Liver (tissue), 3 donors: ENCODE data around the gene PGS1.

ENCODE experiments used
- EGR1 ChIP-seq, 2 donors: IDR thresholded peaks; 2 replicates each; pipeline ENCODE4 v1.6.1; 2016 to 2018; ENCODE audit warnings: antibody characterized with exemption in 2 of 2, low read depth in 2 of 2
- SP1 ChIP-seq: IDR thresholded peaks from 2 replicates; pipeline ENCODE4 v1.6.1; 2018; ENCODE audit warnings: antibody characterized with exemption, mild to moderate bottlenecking
- TF ChIP-seq, protein P1 (sequence below): fragments of 150-350 bp; IDR thresholded peaks from 2 replicates; pipeline ENCODE4 v1.5.1; 2017; ENCODE audit warnings: improper control_type of control experiment, low read depth, low read length; ENCODE audit not compliant: missing input control
- TF ChIP-seq, protein P2 (sequence below): IDR thresholded peaks from 2 replicates; pipeline ENCODE4 v1.6.1; 2016; ENCODE audit warnings: antibody characterized with exemption, mild to moderate bottlenecking
- donor health status: healthy.
- donor health status: healthy.

DNA sequence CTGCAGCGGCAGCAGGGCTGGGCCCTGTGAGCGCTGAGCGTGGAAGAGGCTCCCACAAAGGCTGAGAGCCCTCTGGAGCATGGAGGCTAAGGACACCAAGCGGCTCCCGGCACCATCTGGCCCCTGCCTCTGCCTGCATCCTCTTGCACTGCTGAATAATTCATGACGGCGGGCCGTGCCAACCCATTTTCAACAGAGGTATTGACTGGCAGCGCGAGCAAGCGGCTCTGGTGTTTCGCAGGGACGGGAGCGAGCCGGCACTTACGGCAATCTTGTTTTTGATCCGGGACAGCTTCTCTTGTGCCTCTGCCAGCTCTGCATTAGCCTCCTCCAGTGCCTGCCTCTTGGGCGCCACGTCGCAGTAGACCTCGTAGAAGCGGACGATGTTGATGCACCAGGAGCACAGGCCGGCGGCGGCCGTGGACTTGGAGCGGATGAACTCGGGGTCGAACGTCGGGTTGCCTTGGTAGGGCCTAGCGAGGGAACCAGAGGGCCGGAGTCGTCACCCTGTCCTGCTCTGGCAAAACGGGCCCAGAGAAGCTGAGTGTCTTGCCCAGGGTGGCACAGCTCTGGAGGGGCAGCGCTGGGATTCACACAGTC, 80.4 kb downstream of the PGS1 start:
- TF ChIP-seq, protein P1, sequence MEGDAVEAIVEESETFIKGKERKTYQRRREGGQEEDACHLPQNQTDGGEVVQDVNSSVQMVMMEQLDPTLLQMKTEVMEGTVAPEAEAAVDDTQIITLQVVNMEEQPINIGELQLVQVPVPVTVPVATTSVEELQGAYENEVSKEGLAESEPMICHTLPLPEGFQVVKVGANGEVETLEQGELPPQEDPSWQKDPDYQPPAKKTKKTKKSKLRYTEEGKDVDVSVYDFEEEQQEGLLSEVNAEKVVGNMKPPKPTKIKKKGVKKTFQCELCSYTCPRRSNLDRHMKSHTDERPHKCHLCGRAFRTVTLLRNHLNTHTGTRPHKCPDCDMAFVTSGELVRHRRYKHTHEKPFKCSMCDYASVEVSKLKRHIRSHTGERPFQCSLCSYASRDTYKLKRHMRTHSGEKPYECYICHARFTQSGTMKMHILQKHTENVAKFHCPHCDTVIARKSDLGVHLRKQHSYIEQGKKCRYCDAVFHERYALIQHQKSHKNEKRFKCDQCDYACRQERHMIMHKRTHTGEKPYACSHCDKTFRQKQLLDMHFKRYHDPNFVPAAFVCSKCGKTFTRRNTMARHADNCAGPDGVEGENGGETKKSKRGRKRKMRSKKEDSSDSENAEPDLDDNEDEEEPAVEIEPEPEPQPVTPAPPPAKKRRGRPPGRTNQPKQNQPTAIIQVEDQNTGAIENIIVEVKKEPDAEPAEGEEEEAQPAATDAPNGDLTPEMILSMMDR = no peak
- TF ChIP-seq EGR1 (IDR thresholded peaks at IDR 0.05; ENCODE audit: low read depth in 2 of 2) (no peak), SP1 (no peak)
- TF ChIP-seq, protein P2, sequence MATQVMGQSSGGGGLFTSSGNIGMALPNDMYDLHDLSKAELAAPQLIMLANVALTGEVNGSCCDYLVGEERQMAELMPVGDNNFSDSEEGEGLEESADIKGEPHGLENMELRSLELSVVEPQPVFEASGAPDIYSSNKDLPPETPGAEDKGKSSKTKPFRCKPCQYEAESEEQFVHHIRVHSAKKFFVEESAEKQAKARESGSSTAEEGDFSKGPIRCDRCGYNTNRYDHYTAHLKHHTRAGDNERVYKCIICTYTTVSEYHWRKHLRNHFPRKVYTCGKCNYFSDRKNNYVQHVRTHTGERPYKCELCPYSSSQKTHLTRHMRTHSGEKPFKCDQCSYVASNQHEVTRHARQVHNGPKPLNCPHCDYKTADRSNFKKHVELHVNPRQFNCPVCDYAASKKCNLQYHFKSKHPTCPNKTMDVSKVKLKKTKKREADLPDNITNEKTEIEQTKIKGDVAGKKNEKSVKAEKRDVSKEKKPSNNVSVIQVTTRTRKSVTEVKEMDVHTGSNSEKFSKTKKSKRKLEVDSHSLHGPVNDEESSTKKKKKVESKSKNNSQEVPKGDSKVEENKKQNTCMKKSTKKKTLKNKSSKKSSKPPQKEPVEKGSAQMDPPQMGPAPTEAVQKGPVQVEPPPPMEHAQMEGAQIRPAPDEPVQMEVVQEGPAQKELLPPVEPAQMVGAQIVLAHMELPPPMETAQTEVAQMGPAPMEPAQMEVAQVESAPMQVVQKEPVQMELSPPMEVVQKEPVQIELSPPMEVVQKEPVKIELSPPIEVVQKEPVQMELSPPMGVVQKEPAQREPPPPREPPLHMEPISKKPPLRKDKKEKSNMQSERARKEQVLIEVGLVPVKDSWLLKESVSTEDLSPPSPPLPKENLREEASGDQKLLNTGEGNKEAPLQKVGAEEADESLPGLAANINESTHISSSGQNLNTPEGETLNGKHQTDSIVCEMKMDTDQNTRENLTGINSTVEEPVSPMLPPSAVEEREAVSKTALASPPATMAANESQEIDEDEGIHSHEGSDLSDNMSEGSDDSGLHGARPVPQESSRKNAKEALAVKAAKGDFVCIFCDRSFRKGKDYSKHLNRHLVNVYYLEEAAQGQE = no peak
